GM18951 (cell line): Measurements from ENCODE around the gene HEXB.
"Not testable (repeated sequence)": the region's sequence is repeated elsewhere in the genome, so short reads cannot be mapped to it uniquely, and the experiment has no call there.

Experiments used
- POLR2A ChIP-seq: IDR thresholded peaks from 4 replicates; pipeline ENCODE4 v1.6.1; 2011; ENCODE audit warnings: mild to moderate bottlenecking; ENCODE audit not compliant: insufficient read length, insufficient read depth; ENCODE audit errors: extremely low read depth
- in situ Hi-C: fragments of 300-500 bp; cut with MboI; formaldehyde crosslinking; loops from one replicate; pipeline ENCODE4 v1.12.0; 2022; ENCODE audit warnings: low sequenced_read_pairs, mixed read lengths, inconsistent platforms; ENCODE audit not compliant: unreplicated experiment

Gene HEXB

GRCh38 chr5:74670396-74671038, 14.5 kb upstream of the HEXB start:
- in situ Hi-C loops = no loop called here
- no peak for TF ChIP-seq POLR2A

GRCh38 chr5:74672215-74672877, 12.7 kb upstream of the HEXB start:
- in situ Hi-C loops = no loop called here
- no peak for TF ChIP-seq POLR2A

- in situ Hi-C loops = no loop called here
- no peak for TF ChIP-seq POLR2A
Measured at GRCh38 chr5:74673011-74673790, 11.8 kb upstream of the HEXB start.

- in situ Hi-C loops = not testable (repeated sequence)
Measured at GRCh38 chr5:74676466-74676865, 8.6 kb upstream of the HEXB start.

- in situ Hi-C loops = not testable (repeated sequence)
Measured at GRCh38 chr5:74678123-74678522, 6.9 kb upstream of the HEXB start.

- in situ Hi-C loops = not testable (repeated sequence)
Measured at GRCh38 chr5:74679300-74679699, 5.7 kb upstream of the HEXB start.

- TF ChIP-seq POLR2A = no peak
- in situ Hi-C loops = loop anchor here (10.0 kb wide), 1 partner anchor 235 kb away; no protein-coding TSS in a partner anchor
Measured at GRCh38 chr5:74679966-74680365, 5.1 kb upstream of the HEXB start.

GRCh38 chr5:74685979-74686631, 1.1 kb downstream of the HEXB start:
- TF ChIP-seq POLR2A = no peak
- in situ Hi-C loops = loop anchor here (10.0 kb wide), 1 partner anchor 229 kb away; no protein-coding TSS in a partner anchor

- TF ChIP-seq POLR2A = no peak
- in situ Hi-C loops = loop anchor here (10.0 kb wide), 1 partner anchor 228 kb away; no protein-coding TSS in a partner anchor
Measured at GRCh38 chr5:74686962-74687751, 2.1 kb downstream of the HEXB start.

- in situ Hi-C loops = no loop called here
- no peak for TF ChIP-seq POLR2A
Measured at GRCh38 chr5:74693191-74693590, 8.2 kb downstream of the HEXB start.

GRCh38 chr5:74717596-74717995, 32.6 kb downstream of the HEXB start:
- in situ Hi-C loops = no loop called here
- no peak for TF ChIP-seq POLR2A

- in situ Hi-C loops = no loop called here
- no peak for TF ChIP-seq POLR2A
Measured at GRCh38 chr5:74722271-74722670, 37.2 kb downstream of the HEXB start.

- in situ Hi-C loops = no loop called here
- TF ChIP-seq POLR2A = no peak
Measured at GRCh38 chr5:74725331-74725730, 40.3 kb downstream of the HEXB start.
